ENCODE measurements around the gene SYT1. TPM values are rescaled to one million over a fixed set of nuclear protein-coding genes. Genes with fewer than 3 reads are reported as not detected.
"Not testable (repeated sequence)": the region's sequence is repeated elsewhere in the genome, so short reads cannot be mapped to it uniquely, and the experiment has no call there.

The SYT1 gene
- total RNA-seq, 1 experiment from 2014 or later = 12.9 TPM

- DNase-seq (ENCODE audit: extremely low read depth, low read depth) = no peak
Measured at GRCh38 chr12:79422060-79422812, 557.7 kb downstream of the SYT1 start.

GRCh38 chr12:79423560-79423959 lies 559.0 kb downstream of the SYT1 start:
- no peak for DNase-seq (ENCODE audit: extremely low read depth, low read depth)

- DNase-seq (ENCODE audit: extremely low read depth, low read depth) = peak; percentile 54
Measured at GRCh38 chr12:79424109-79424721, 559.6 kb downstream of the SYT1 start.

GRCh38 chr12:79426121-79426520 lies 561.5 kb downstream of the SYT1 start:
- DNase-seq (ENCODE audit: extremely low read depth, low read depth) = no peak

- not testable (repeated sequence) for DNase-seq (ENCODE audit: extremely low read depth, low read depth)
Measured at GRCh38 chr12:79426744-79427143, 562.2 kb downstream of the SYT1 start.

- DNase-seq (ENCODE audit: extremely low read depth, low read depth) = no peak
Measured at GRCh38 chr12:79433465-79434072, 569.0 kb downstream of the SYT1 start.

- DNase-seq (ENCODE audit: extremely low read depth, low read depth) = no peak
Measured at GRCh38 chr12:79434561-79434960, 570.0 kb downstream of the SYT1 start.

GRCh38 chr12:79435742-79436141 lies 571.2 kb downstream of the SYT1 start:
- DNase-seq (ENCODE audit: extremely low read depth, low read depth) = no peak

GRCh38 chr12:79438480-79439174 lies 574.1 kb downstream of the SYT1 start:
- DNase-seq (ENCODE audit: extremely low read depth, low read depth) = no peak

- DNase-seq (ENCODE audit: extremely low read depth, low read depth) = no peak
Measured at GRCh38 chr12:79439175-79439825, 574.7 kb downstream of the SYT1 start.

- DNase-seq (ENCODE audit: extremely low read depth, low read depth) = no peak
Measured at GRCh38 chr12:79441534-79441933, 577.0 kb downstream of the SYT1 start.

GRCh38 chr12:79442396-79442795 lies 577.8 kb downstream of the SYT1 start:
- DNase-seq (ENCODE audit: extremely low read depth, low read depth) = no peak

- no peak for DNase-seq (ENCODE audit: extremely low read depth, low read depth)
Measured at GRCh38 chr12:79444089-79444488, 579.5 kb downstream of the SYT1 start.

GRCh38 chr12:79448816-79449215 lies 584.2 kb downstream of the SYT1 start:
- no peak for DNase-seq (ENCODE audit: extremely low read depth, low read depth)

- no peak for DNase-seq (ENCODE audit: extremely low read depth, low read depth)
Measured at GRCh38 chr12:79451365-79451764, 586.8 kb downstream of the SYT1 start.

GRCh38 chr12:79451978-79452377 lies 587.4 kb downstream of the SYT1 start:
- DNase-seq (ENCODE audit: extremely low read depth, low read depth) = peak; percentile 24

- DNase-seq (ENCODE audit: extremely low read depth, low read depth) = no peak
Measured at GRCh38 chr12:79452906-79453305, 588.3 kb downstream of the SYT1 start.

GRCh38 chr12:79453820-79454219 lies 589.2 kb downstream of the SYT1 start:
- DNase-seq (ENCODE audit: extremely low read depth, low read depth) = no peak

GRCh38 chr12:79454338-79454843 lies 589.8 kb downstream of the SYT1 start:
- no peak for DNase-seq (ENCODE audit: extremely low read depth, low read depth)

- no peak for DNase-seq (ENCODE audit: extremely low read depth, low read depth)
Measured at GRCh38 chr12:79455286-79455685, 590.7 kb downstream of the SYT1 start.

GRCh38 chr12:79482323-79482722 lies 617.7 kb downstream of the SYT1 start:
- no peak for DNase-seq (ENCODE audit: extremely low read depth, low read depth)

Data from NCI-H460 (cell line).